IPS DF 4.7 (cell line): ENCODE results near the gene PARP9.
"Not testable (repeated sequence)": the region's sequence is repeated elsewhere in the genome, so short reads cannot be mapped to it uniquely, and the experiment has no call there.

Experiments
- DNase-seq: peaks from one replicate; pipeline ENCODE4 v3.0.0-alpha.2; 2013; ENCODE audit warnings: low spot score; ENCODE audit errors: extremely low read depth

PARP9 gene

GRCh38 chr3:122523317-122523716, 40.8 kb downstream of the PARP9 start:
- no peak for DNase-seq

- no peak for DNase-seq
These were observed 43.2 kb downstream of the PARP9 start for GRCh38 chr3:122520861-122521260.

- no peak for DNase-seq
These were observed 44.4 kb downstream of the PARP9 start for GRCh38 chr3:122519693-122520092.

- DNase-seq: no peak
These were observed 47.2 kb downstream of the PARP9 start for GRCh38 chr3:122516846-122517360.

- no peak for DNase-seq
These were observed 48.2 kb downstream of the PARP9 start for GRCh38 chr3:122515870-122516269.

GRCh38 chr3:122515020-122515468, 49.1 kb downstream of the PARP9 start:
- DNase-seq: no peak

GRCh38 chr3:122514123-122515019, 49.7 kb downstream of the PARP9 start, which contains the start of gene KPNA1:
TSS of gene KPNA1 (minus strand) at chr3:122514939. CDS start at chr3:122496565, 18,374 bp downstream.
- DNase-seq: no peak

- DNase-seq: no peak
These were observed 50.5 kb downstream of the PARP9 start for GRCh38 chr3:122513386-122514122.

GRCh38 chr3:122512284-122512683, 51.8 kb downstream of the PARP9 start:
- no peak for DNase-seq

- no peak for DNase-seq
These were observed 53.1 kb downstream of the PARP9 start for GRCh38 chr3:122510878-122511535.

- not testable (repeated sequence) for DNase-seq
These were observed 55.2 kb downstream of the PARP9 start for GRCh38 chr3:122508944-122509343.

- no peak for DNase-seq
These were observed 55.8 kb downstream of the PARP9 start for GRCh38 chr3:122508135-122508914.

- DNase-seq: no peak
These were observed 57.6 kb downstream of the PARP9 start for GRCh38 chr3:122506450-122506849.

GRCh38 chr3:122505676-122506075, 58.4 kb downstream of the PARP9 start:
- no peak for DNase-seq

- no peak for DNase-seq
These were observed 61.2 kb downstream of the PARP9 start for GRCh38 chr3:122502941-122503340.

GRCh38 chr3:122502139-122502538, 62.0 kb downstream of the PARP9 start:
- DNase-seq: no peak

GRCh38 chr3:122500964-122501363, 63.1 kb downstream of the PARP9 start:
- DNase-seq: not testable (repeated sequence)

- no peak for DNase-seq
These were observed 65.9 kb downstream of the PARP9 start for GRCh38 chr3:122498152-122498551.

- DNase-seq: no peak
These were observed 66.7 kb downstream of the PARP9 start for GRCh38 chr3:122497425-122497824.

GRCh38 chr3:122496508-122496907, 67.6 kb downstream of the PARP9 start:
- no peak for DNase-seq

- no peak for DNase-seq
These were observed 70.8 kb downstream of the PARP9 start for GRCh38 chr3:122493296-122493695.
